GM19468 (cell line): ENCODE results near the gene EFL1.

Experiments
- ATAC-seq: cut with Tn5 transposase; IDR thresholded peaks from one replicate; pipeline ENCODE4 v1.9.1; 2021; ENCODE audit warnings: mild to moderate bottlenecking, moderate library complexity, moderate number of reproducible peaks; ENCODE audit not compliant: unreplicated experiment; ENCODE audit errors: extremely low read depth

The EFL1 gene

GRCh38 chr15:82129149-82129692 lies 133.3 kb downstream of the EFL1 start:
- ATAC-seq: no peak

GRCh38 chr15:82128401-82129148 lies 134.0 kb downstream of the EFL1 start:
- no peak for ATAC-seq

GRCh38 chr15:82127581-82127980 lies 135.0 kb downstream of the EFL1 start:
- no peak for ATAC-seq

- ATAC-seq: no peak
Measured at GRCh38 chr15:82126346-82126745, 136.2 kb downstream of the EFL1 start.

- no peak for ATAC-seq
Measured at GRCh38 chr15:82124331-82125263, 137.9 kb downstream of the EFL1 start.

- no peak for ATAC-seq
Measured at GRCh38 chr15:82122746-82123400, 139.7 kb downstream of the EFL1 start.

GRCh38 chr15:82118040-82118439 lies 144.5 kb downstream of the EFL1 start:
- no peak for ATAC-seq

- ATAC-seq: no peak
Measured at GRCh38 chr15:82117296-82117695, 145.2 kb downstream of the EFL1 start.

GRCh38 chr15:82114660-82115059 lies 147.9 kb downstream of the EFL1 start:
- no peak for ATAC-seq

- no peak for ATAC-seq
Measured at GRCh38 chr15:82113106-82113715, 149.3 kb downstream of the EFL1 start.

- no peak for ATAC-seq
Measured at GRCh38 chr15:82111918-82112317, 150.6 kb downstream of the EFL1 start.

- no peak for ATAC-seq
Measured at GRCh38 chr15:82110144-82110543, 152.4 kb downstream of the EFL1 start.

- no peak for ATAC-seq
Measured at GRCh38 chr15:82108489-82109078, 153.9 kb downstream of the EFL1 start.

- no peak for ATAC-seq
Measured at GRCh38 chr15:82106679-82107078, 155.9 kb downstream of the EFL1 start.

- ATAC-seq: no peak
Measured at GRCh38 chr15:82105451-82106215, 156.9 kb downstream of the EFL1 start.

GRCh38 chr15:82103468-82103867 lies 159.1 kb downstream of the EFL1 start:
- ATAC-seq: no peak

GRCh38 chr15:82100111-82100929 lies 162.2 kb downstream of the EFL1 start:
- no peak for ATAC-seq

- ATAC-seq: no peak
Measured at GRCh38 chr15:82098674-82099073, 163.9 kb downstream of the EFL1 start.
